Common myeloid progenitor, CD34-positive (primary cell): Measurements from ENCODE around the gene SLC38A10.

Source experiments
- CTCF ChIA-PET: fragments of 350-600 bp; sonication (Branson Sonifier 250); formaldehyde crosslinking; loops from one replicate; lab custom pipeline; 2021; ENCODE audit warnings: antibody characterized with exemption; lab: Charles Lee
- POLR2A ChIA-PET: fragments of 350-600 bp; sonication (Branson Sonifier 250); formaldehyde crosslinking; loops from one replicate; lab custom pipeline; 2021; ENCODE audit warnings: antibody characterized with exemption; lab: Charles Lee
- DNase-seq, 3 donors: peaks; one replicate each; pipeline versions ENCODE4 v3.0.0 to v3.0.0-alpha.2; 2013
- H3K27ac ChIP-seq, 2 experiments: 1 replicate in 1 of 2; 2 replicates in 1 of 2; pipeline ENCODE4 v1.7.0; 2013; ENCODE audit warnings: inconsistent platforms in 2 of 2, low read length in 2 of 2, mild to moderate bottlenecking in 2 of 2, low read depth in 1 of 2, moderate library complexity in 1 of 2; ENCODE audit not compliant: severe bottlenecking in 2 of 2, insufficient read depth in 1 of 2, poor library complexity in 1 of 2
- H3K27me3 ChIP-seq, 5 experiments: replicated peaks in 2 of 5; 1 replicate in 3 of 5; 2 replicates in 2 of 5; pipeline versions ENCODE4 v1.6.1 to v1.7.0; 2013; ENCODE audit warnings: low read length in 4 of 5, mild to moderate bottlenecking in 2 of 5, moderate library complexity in 2 of 5, inconsistent platforms in 1 of 5; ENCODE audit not compliant: insufficient read depth in 5 of 5, control insufficient read depth in 4 of 5
- H3K36me3 ChIP-seq, 4 experiments: 1 replicate in 2 of 4; 2 replicates in 2 of 4; pipeline versions ENCODE4 v1.6.1 to v1.7.0; 2013; ENCODE audit warnings: low read length in 3 of 4, control low read depth in 1 of 4, mild to moderate bottlenecking in 1 of 4; ENCODE audit not compliant: control insufficient read depth in 4 of 4, insufficient read depth in 4 of 4
- H3K4me1 ChIP-seq, 4 experiments: 1 replicate in 3 of 4; 2 replicates in 1 of 4; pipeline versions ENCODE4 v1.6.1 to v1.7.1; 2013; ENCODE audit warnings: low read length in 3 of 4, mild to moderate bottlenecking in 3 of 4, control low read depth in 1 of 4, inconsistent platforms in 1 of 4, moderate library complexity in 1 of 4; ENCODE audit not compliant: control insufficient read depth in 4 of 4, insufficient read depth in 4 of 4; ENCODE audit errors: control extremely low read depth in 1 of 4
- H3K4me3 ChIP-seq, 7 experiments: 1 replicate in 4 of 7; 2 replicates in 3 of 7; pipeline versions ENCODE4 v1.5.1 to v1.7.0; 2013; ENCODE audit warnings: mild to moderate bottlenecking in 7 of 7, low read length in 6 of 7, moderate library complexity in 6 of 7, inconsistent platforms in 2 of 7, low read depth in 2 of 7, control low read depth in 1 of 7; ENCODE audit not compliant: insufficient read depth in 4 of 7, control insufficient read depth in 1 of 7; ENCODE audit errors: extremely low read depth in 1 of 7
- H3K9me3 ChIP-seq, 5 experiments: 1 replicate in 4 of 5; 2 replicates in 1 of 5; pipeline versions ENCODE4 v1.6.1 to v1.7.1; 2013; ENCODE audit warnings: low read length in 4 of 5, mild to moderate bottlenecking in 2 of 5, inconsistent platforms in 1 of 5, low read depth in 1 of 5, moderate library complexity in 1 of 5; ENCODE audit not compliant: control insufficient read depth in 4 of 5, insufficient read depth in 2 of 5; ENCODE audit errors: control extremely low read depth in 1 of 5
- WGBS: methylation state at CpG from one replicate; pipeline ENCODE4 v1.1.5; 2013; ENCODE audit not compliant: insufficient coverage; 5-methylcytosine and 5-hydroxymethylcytosine counted together

Gene SLC38A10

GRCh38 chr17:81282876-81283275, 12.2 kb downstream of the SLC38A10 start:
- POLR2A ChIA-PET, result no interaction called here
- Histone ChIP-seq H3K36me3 (peaks cover 2 to 67% (median 58%) of the 10 kb centered on the region in 4 experiments), H3K4me3 (no peak overlapping the region), H3K27ac (no peak overlapping the region), H3K27me3 (no peaks in the 10 kb centered on the region), H3K9me3 (no peaks in the 10 kb centered on the region), H3K4me1 (peaks cover 0 to 37% (median 30%) of the 10 kb centered on the region in 4 experiments)
- CTCF ChIA-PET, result interaction anchor here (1.3 kb wide), 1 partner anchor 9 kb away, joined by 4 read pairs; no protein-coding TSS in a partner anchor
- 99% methylated on average over 12 of the region's 16 CpGs for WGBS
- no peak for DNase-seq

- POLR2A ChIA-PET, result no interaction called here
- 99% methylated on average over 30 of the region's 33 CpGs for WGBS
- H3K4me1 ChIP-seq, result peaks cover 0 to 30% (median 26%) of the 10 kb centered on the region in 4 experiments
- H3K27me3 ChIP-seq, result no peaks in the 10 kb centered on the region
- CTCF ChIA-PET, result no interaction called here
- H3K9me3 ChIP-seq, result no peaks in the 10 kb centered on the region
- H3K27ac ChIP-seq, result no peak overlapping the region
- H3K36me3 ChIP-seq, result peaks cover 2 to 68% (median 56%) of the 10 kb centered on the region in 4 experiments
- H3K4me3 ChIP-seq, result no peak overlapping the region
- no peak for DNase-seq
Measured at GRCh38 chr17:81282141-81282540, 13.0 kb downstream of the SLC38A10 start.

- peaks cover 0 to 14% (median 13%) of the 10 kb centered on the region in 4 experiments for H3K4me1 ChIP-seq
- no peak for DNase-seq
- POLR2A ChIA-PET, result no interaction called here
- H3K4me3 ChIP-seq, result no peak overlapping the region
- peaks cover 2 to 73% (median 61%) of the 10 kb centered on the region in 4 experiments for H3K36me3 ChIP-seq
- H3K27ac ChIP-seq, result no peak overlapping the region
- 100% methylated on average over 11 of the region's 24 CpGs for WGBS
- CTCF ChIA-PET, result no interaction called here
- H3K9me3 ChIP-seq, result no peaks in the 10 kb centered on the region
- no peaks in the 10 kb centered on the region for H3K27me3 ChIP-seq
Measured at GRCh38 chr17:81280571-81280970, 14.5 kb downstream of the SLC38A10 start.

GRCh38 chr17:81279278-81280275, 15.5 kb downstream of the SLC38A10 start:
- Histone ChIP-seq H3K36me3 (peaks cover 2 to 81% (median 64%) of the 10 kb centered on the region in 4 experiments), H3K4me3 (no peak overlapping the region), H3K27me3 (no peaks in the 10 kb centered on the region), H3K27ac (no peak overlapping the region), H3K9me3 (no peaks in the 10 kb centered on the region), H3K4me1 (peaks cover 0 to 4% (median 3%) of the 10 kb centered on the region in 4 experiments)
- no peak for DNase-seq
- CTCF ChIA-PET, result interaction anchor here (1.0 to 1.5 kb wide), 2 partner anchors 12 to 205 kb away, joined by 4 to 5 read pairs; no protein-coding TSS in a partner anchor
- POLR2A ChIA-PET, result no interaction called here
- 98% methylated on average over 50 of the region's 50 CpGs for WGBS

- Histone ChIP-seq H3K4me1 (no peaks in the 10 kb centered on the region), H3K27ac (no peak overlapping the region), H3K36me3 (peaks cover 2 to 89% (median 71%) of the 10 kb centered on the region in 4 experiments), H3K27me3 (no peaks in the 10 kb centered on the region), H3K9me3 (no peaks in the 10 kb centered on the region), H3K4me3 (no peak overlapping the region)
- 100% methylated on average over 8 of the region's 8 CpGs for WGBS
- POLR2A ChIA-PET, result no interaction called here
- CTCF ChIA-PET, result interaction anchor here (1.0 to 1.5 kb wide), 2 partner anchors 13 to 206 kb away, joined by 4 to 5 read pairs; no protein-coding TSS in a partner anchor
- DNase-seq, result no peak
Measured at GRCh38 chr17:81278831-81279230, 16.3 kb downstream of the SLC38A10 start.

GRCh38 chr17:81277946-81278693, 17.0 kb downstream of the SLC38A10 start:
- POLR2A ChIA-PET, result no interaction called here
- CTCF ChIA-PET, result interaction anchor here (1.0 to 1.5 kb wide), 2 partner anchors 13 to 207 kb away, joined by 4 to 5 read pairs; no protein-coding TSS in a partner anchor
- DNase-seq, result no peak

More at GRCh38 chr17:81277946-81278693, 17.0 kb downstream of the SLC38A10 start:
- Histone ChIP-seq H3K27ac (no peak overlapping the region), H3K9me3 (no peaks in the 10 kb centered on the region), H3K4me3 (no peak overlapping the region), H3K36me3 (peaks cover 4 to 91% (median 72%) of the 10 kb centered on the region in 4 experiments), H3K27me3 (no peaks in the 10 kb centered on the region), H3K4me1 (peaks cover 0 to 6% (median 2%) of the 10 kb centered on the region in 4 experiments)
- 97% methylated on average over 19 of the region's 20 CpGs for WGBS
